Stimulated activated naive CD4-positive, alpha-beta T cell (primary cell): ENCODE results near the gene RBM10.

Experiments
- DNase-seq, 6 experiments: peaks; one replicate each; lab custom pipeline; 2025; lab: John Stamatoyannopoulos, UW

RBM10 gene

GRCh38 chrX:47146936-47147859 lies 2.2 kb downstream of the RBM10 start:
- DNase-seq, result no peak

- no peak for DNase-seq
Observed at GRCh38 chrX:47148946-47149345, 3.9 kb downstream of the RBM10 start.

- no peak for DNase-seq
Observed at GRCh38 chrX:47151435-47151834, 6.4 kb downstream of the RBM10 start.

- no peak for DNase-seq
Observed at GRCh38 chrX:47156611-47157520, 11.8 kb downstream of the RBM10 start.

- no peak for DNase-seq
Observed at GRCh38 chrX:47158131-47158530, 13.1 kb downstream of the RBM10 start.

- DNase-seq, result no peak
Observed at GRCh38 chrX:47158781-47159180, 13.8 kb downstream of the RBM10 start.

GRCh38 chrX:47160781-47161180 lies 15.8 kb downstream of the RBM10 start:
- no peak for DNase-seq

- no peak for DNase-seq
Observed at GRCh38 chrX:47162927-47163583, 18.0 kb downstream of the RBM10 start.

- no peak for DNase-seq
Observed at GRCh38 chrX:47164420-47164819, 19.4 kb downstream of the RBM10 start.

GRCh38 chrX:47166126-47166525 lies 21.1 kb downstream of the RBM10 start:
- no peak for DNase-seq

- DNase-seq, result no peak
Observed at GRCh38 chrX:47168495-47169073, 23.6 kb downstream of the RBM10 start.

GRCh38 chrX:47169273-47169672 lies 24.3 kb downstream of the RBM10 start:
- DNase-seq, result no peak

- DNase-seq, result no peak
Observed at GRCh38 chrX:47169726-47170515, 24.9 kb downstream of the RBM10 start.

GRCh38 chrX:47170861-47171692 lies 26.1 kb downstream of the RBM10 start:
- DNase-seq, result no peak

- DNase-seq, result no peak
Observed at GRCh38 chrX:47171996-47172395, 27.0 kb downstream of the RBM10 start.

GRCh38 chrX:47172549-47172948 lies 27.5 kb downstream of the RBM10 start:
- DNase-seq, result no peak

GRCh38 chrX:47172971-47173792 lies 28.2 kb downstream of the RBM10 start:
- DNase-seq, result no peak

GRCh38 chrX:47174376-47174775 lies 29.4 kb downstream of the RBM10 start:
- no peak for DNase-seq

GRCh38 chrX:47174846-47175587 lies 30.0 kb downstream of the RBM10 start:
- no peak for DNase-seq
